A673 (cell line): ENCODE results near the gene ATXN7L2. TPM values are rescaled to one million over a fixed set of nuclear protein-coding genes. Genes with fewer than 3 reads are reported as not detected.
A peak's percentile ranks its signal among the peaks of the same experiment; 100 is the strongest.

Experiments used
- BruUV-seq: library from RNA; stranded (reverse); fragments of 400-500 nt; replicated peaks from 2 replicates; lab custom pipeline; 2021; lab: Mats Ljungman, UMichigan
- CTCF ChIA-PET: fragments of 300-600 bp; sonication (Branson Sonifier 250); formaldehyde crosslinking; loops from one replicate; lab custom pipeline; 2022; ENCODE audit warnings: antibody characterized with exemption; lab: Charles Lee
- POLR2A ChIA-PET: fragments of 300-600 bp; sonication (Branson Sonifier 250); formaldehyde crosslinking; loops from one replicate; lab custom pipeline; 2022; ENCODE audit warnings: antibody characterized with exemption; ENCODE audit not compliant: low non-redundant PET; lab: Charles Lee
- DNase-seq: peaks from one replicate; pipeline ENCODE4 v3.0.0-alpha.2; 2015; ENCODE audit warnings: low spot score
- H3K27ac ChIP-seq: fragments of 200-600 bp; sonication (generic); 2 replicates; pipeline ENCODE4 v1.5.1; 2016; ENCODE audit warnings: mixed run types, low read depth, mild to moderate bottlenecking, mixed read lengths, antibody characterized with exemption, low read length; ENCODE audit not compliant: poor library complexity, severe bottlenecking
- H3K27me3 ChIP-seq: fragments of 200-600 bp; sonication (generic); replicated peaks from 2 replicates; pipeline ENCODE4 v1.6.1; 2017; ENCODE audit warnings: mixed run types, low read depth, mild to moderate bottlenecking, mixed read lengths, antibody characterized with exemption, low read length; ENCODE audit not compliant: insufficient read depth, poor library complexity
- H3K36me3 ChIP-seq: fragments of 200-600 bp; sonication (generic); 2 replicates; pipeline ENCODE4 v1.6.1; 2016; ENCODE audit warnings: mixed run types, mild to moderate bottlenecking, mixed read lengths, antibody characterized with exemption, low read length; ENCODE audit not compliant: insufficient read depth, poor library complexity, severe bottlenecking
- H3K4me1 ChIP-seq: fragments of 200-600 bp; sonication (generic); 2 replicates; pipeline ENCODE4 v1.6.1; 2017; ENCODE audit warnings: mixed run types, mild to moderate bottlenecking, mixed read lengths, antibody characterized with exemption, low read length; ENCODE audit not compliant: insufficient read depth, poor library complexity, severe bottlenecking
- H3K4me3 ChIP-seq: fragments of 200-600 bp; sonication (generic); 2 replicates; pipeline ENCODE4 v1.5.1; 2016; ENCODE audit warnings: low read depth, mixed run types, mild to moderate bottlenecking, mixed read lengths, low read length; ENCODE audit not compliant: poor library complexity, severe bottlenecking
- H3K9me3 ChIP-seq: fragments of 200-600 bp; sonication (generic); 2 replicates; pipeline ENCODE4 v1.6.1; 2016; ENCODE audit warnings: mixed run types, low read depth, mild to moderate bottlenecking, mixed read lengths, antibody characterized with exemption, low read length; ENCODE audit not compliant: poor library complexity, severe bottlenecking
- CTCF ChIP-seq: fragments of 300-800, 200-600 bp; sonication (generic); conservative IDR thresholded peaks from 2 replicates; pipeline ENCODE4 v1.5.1; 2017; ENCODE audit warnings: low read depth, mild to moderate bottlenecking, antibody characterized with exemption, low read length, moderate library complexity, mixed read lengths
- EZH2 ChIP-seq: fragments of 200-600 bp; sonication (generic); IDR thresholded peaks from 2 replicates; pipeline ENCODE4 v1.6.1; 2017; ENCODE audit warnings: borderline replicate concordance, low read depth, mild to moderate bottlenecking, mixed read lengths, antibody characterized with exemption, low read length; ENCODE audit not compliant: poor library complexity, severe bottlenecking
- intact Hi-C: fragments of 100-400 bp; cut with micrococcal nuclease; formaldehyde crosslinking; loops from one replicate; pipeline ENCODE4 v1.10.0; 2022; ENCODE audit not compliant: unreplicated experiment
- total RNA-seq: library from RNA; stranded (reverse); gene quantifications from 2 replicates; pipeline ENCODE4 v1.2.3, GENCODE V29; 2021

ATXN7L2 gene
- total RNA-seq, 1 experiment from 2014 or later, result 16.3 TPM

DNA sequence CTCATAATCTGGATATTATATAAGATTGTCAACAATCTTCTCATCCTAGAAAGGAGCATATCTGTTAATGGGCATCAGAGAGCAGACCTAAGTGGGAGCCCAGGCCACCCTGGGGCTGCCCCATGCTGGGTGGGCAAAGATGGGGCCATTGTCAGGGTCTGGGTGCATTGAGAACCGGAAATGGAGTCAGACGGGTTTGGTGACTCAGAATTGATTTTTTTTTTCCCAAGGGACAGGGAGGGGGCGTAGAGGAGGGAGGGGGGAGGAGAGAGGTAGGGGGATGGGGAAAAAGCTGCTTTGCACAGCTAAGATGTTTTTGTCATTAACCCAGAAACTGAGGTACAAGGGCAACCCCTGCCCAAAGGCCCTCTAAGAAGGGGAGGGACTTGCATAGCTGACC lies 1.3 kb downstream of the ATXN7L2 start:
- TF ChIP-seq EZH2 (no peak), CTCF (no peak)
- intact Hi-C loops, result no loop called here
- peaks cover 24% of the 10 kb centered on the region for H3K36me3 ChIP-seq
- ChIA-PET CTCF (interaction anchor here (1.7 kb wide), 1 partner anchor 9 kb away, joined by 5 read pairs; the partner anchor contains the start of gene CYB561D1), POLR2A (no interaction called here)
- H3K4me3 ChIP-seq, result peak overlapping the region; percentile 64
- peaks cover 6% of the 10 kb centered on the region for H3K27me3 ChIP-seq
- peak overlapping the region; percentile 98 for H3K27ac ChIP-seq
- no peaks in the 10 kb centered on the region for H3K9me3 ChIP-seq
- peaks cover 8% of the 10 kb centered on the region for H3K4me1 ChIP-seq
- BruUV-seq, result no TSS peak
- peak; percentile 64 for DNase-seq

DNA sequence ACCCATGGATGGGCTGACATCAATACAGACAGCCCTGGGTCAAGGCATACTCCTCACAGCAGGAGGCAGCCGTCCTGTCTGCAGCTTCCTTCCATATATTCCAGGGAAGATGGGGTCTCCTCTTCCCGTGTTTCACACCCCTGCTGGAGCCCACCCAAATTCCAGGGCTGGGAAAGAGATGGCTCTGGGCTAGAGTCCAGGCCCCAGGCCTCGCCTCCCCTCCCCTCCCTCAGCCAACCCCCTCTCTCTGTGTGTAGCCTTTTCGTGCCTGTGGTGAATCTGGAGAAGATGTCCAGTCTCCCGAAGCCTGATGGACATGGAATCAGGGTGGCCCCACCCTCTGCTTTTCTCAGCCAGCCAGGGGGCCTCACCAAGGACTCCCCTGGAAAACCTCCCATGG lies 3.6 kb downstream of the ATXN7L2 start:
- TF ChIP-seq EZH2, result no peak
- TF ChIP-seq CTCF, result no peak
- CTCF ChIA-PET, result no interaction called here
- Histone ChIP-seq H3K4me1 (peaks cover 8% of the 10 kb centered on the region), H3K9me3 (no peaks in the 10 kb centered on the region), H3K4me3 (no peak overlapping the region), H3K27ac (no peak overlapping the region), H3K27me3 (no peaks in the 10 kb centered on the region), H3K36me3 (peaks cover 32% of the 10 kb centered on the region)
- intact Hi-C loops, result no loop called here
- POLR2A ChIA-PET, result no interaction called here
- no TSS peak for BruUV-seq
- no peak for DNase-seq

- Histone ChIP-seq H3K27me3 (no peaks in the 10 kb centered on the region), H3K36me3 (peaks cover 32% of the 10 kb centered on the region), H3K4me1 (peaks cover 8% of the 10 kb centered on the region), H3K27ac (no peak overlapping the region), H3K4me3 (no peak overlapping the region), H3K9me3 (no peaks in the 10 kb centered on the region)
- peak; percentile 34; the same call in 1 of the 2 replicates for TF ChIP-seq CTCF
- TF ChIP-seq EZH2, result no peak
- ChIA-PET CTCF (no interaction called here), POLR2A (no interaction called here)
- BruUV-seq, result no TSS peak
- intact Hi-C loops, result no loop called here
- no peak for DNase-seq
Measured at GRCh38 chr1:109488201-109488600, 4.5 kb downstream of the ATXN7L2 start.
